Stimulated activated effector memory CD8-positive, alpha-beta T cell treated with anti-CD3 and anti-CD28 coated beads, Interleukin-12 subunit alpha, Interleukin-12 subunit beta, amount 100 ng/mL, for 72 hours (primary cell): Measurements from ENCODE around the gene MTERF2.
A peak's percentile ranks its signal among the peaks of the same experiment; 100 is the strongest.
"Not testable (repeated sequence)": the region's sequence is repeated elsewhere in the genome, so short reads cannot be mapped to it uniquely, and the experiment has no call there.

ENCODE experiments used
- ATAC-seq: fragments of 150-1000 bp; cut with Tn5 transposase; 2 replicates; pipeline ENCODE4 v1.10.0; 2021
- DNase-seq, 2 donors: peaks; one replicate each; pipeline ENCODE4 v3.0.0; 2021 to 2022; ENCODE audit warnings: low spot score in 2 of 2
- H3K27ac Mint-ChIP-seq: one replicate; pipeline ENCODE4 v1.8.0; 2022; ENCODE audit warnings: mild to moderate bottlenecking, mixed read lengths
- H3K36me3 Mint-ChIP-seq: one replicate; pipeline ENCODE4 v1.8.0; 2022; ENCODE audit warnings: mild to moderate bottlenecking, mixed read lengths
- H3K4me1 Mint-ChIP-seq: one replicate; pipeline ENCODE4 v1.8.0; 2022; ENCODE audit warnings: mixed read lengths
- H3K4me3 Mint-ChIP-seq: one replicate; pipeline ENCODE4 v1.8.0; 2022; ENCODE audit warnings: mild to moderate bottlenecking, mixed read lengths
- H3K9me3 Mint-ChIP-seq: one replicate; pipeline ENCODE4 v1.8.0; 2022; ENCODE audit warnings: mixed read lengths

MTERF2 gene

GRCh38 chr12:107011519-107011918 lies 24.6 kb upstream of the MTERF2 start:
- H3K4me1 Mint-ChIP-seq, result peaks cover 11% of the 10 kb centered on the region
- no peak for DNase-seq
- no peaks in the 10 kb centered on the region for H3K9me3 Mint-ChIP-seq
- no peak overlapping the region for H3K27ac Mint-ChIP-seq
- no peak for ATAC-seq
- no peaks in the 10 kb centered on the region for H3K36me3 Mint-ChIP-seq
- H3K4me3 Mint-ChIP-seq, result no peak overlapping the region

- Mint-ChIP-seq H3K4me3 (no peak overlapping the region), H3K36me3 (no peaks in the 10 kb centered on the region), H3K4me1 (peaks cover 11% of the 10 kb centered on the region), H3K9me3 (no peaks in the 10 kb centered on the region), H3K27ac (no peak overlapping the region)
- DNase-seq, result no peak
- ATAC-seq, result no peak
These were observed 20.5 kb upstream of the MTERF2 start for GRCh38 chr12:107007411-107007810.

- H3K27ac Mint-ChIP-seq, ATAC-seq, DNase-seq: not testable (repeated sequence)
These were observed 15.7 kb upstream of the MTERF2 start for GRCh38 chr12:107002665-107003064.

GRCh38 chr12:106999446-106999845 lies 12.5 kb upstream of the MTERF2 start:
- H3K36me3 Mint-ChIP-seq, result peaks cover 58% of the 10 kb centered on the region
- H3K27ac Mint-ChIP-seq, result no peak overlapping the region
- H3K9me3 Mint-ChIP-seq, result no peaks in the 10 kb centered on the region
- ATAC-seq (no peak), DNase-seq (no peak)
- H3K4me3 Mint-ChIP-seq, result no peak overlapping the region
- no peaks in the 10 kb centered on the region for H3K4me1 Mint-ChIP-seq

More at GRCh38 chr12:107002665-107003064, 15.7 kb upstream of the MTERF2 start:
- not testable (repeated sequence) for H3K4me3 Mint-ChIP-seq, H3K4me1 Mint-ChIP-seq, H3K9me3 Mint-ChIP-seq
- H3K36me3 Mint-ChIP-seq, result peaks cover 37% of the 10 kb centered on the region

DNA sequence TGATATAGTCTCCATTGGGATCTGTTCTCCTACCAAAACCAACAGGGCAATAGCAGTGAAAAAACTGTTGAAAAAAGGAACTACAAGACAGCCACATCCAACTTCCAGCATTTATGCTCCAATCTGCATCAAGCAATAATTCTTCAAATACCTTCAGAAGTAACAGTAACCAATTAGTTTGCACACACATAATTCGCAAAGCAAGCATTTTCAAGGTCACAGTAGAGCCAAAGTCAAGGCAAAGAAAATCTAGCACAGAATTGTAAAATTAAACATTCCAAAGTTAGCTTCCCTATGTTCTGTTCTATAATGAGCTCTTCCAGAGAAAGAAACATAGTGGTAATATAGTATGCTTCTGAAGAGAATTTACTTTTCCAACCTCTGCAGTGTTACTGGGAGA lies 11.0 kb upstream of the MTERF2 start:
- peaks cover 58% of the 10 kb centered on the region for H3K36me3 Mint-ChIP-seq

GRCh38 chr12:106996102-106996501 lies 9.2 kb upstream of the MTERF2 start:
- ATAC-seq, H3K4me3 Mint-ChIP-seq, H3K4me1 Mint-ChIP-seq, DNase-seq, H3K9me3 Mint-ChIP-seq, H3K27ac Mint-ChIP-seq: not testable (repeated sequence)
- H3K36me3 Mint-ChIP-seq, result peaks cover 55% of the 10 kb centered on the region

More for the DNA sequence above, 11.0 kb upstream of the MTERF2 start:
- H3K4me3 Mint-ChIP-seq, result no peak overlapping the region
- H3K4me1 Mint-ChIP-seq, result no peaks in the 10 kb centered on the region
- no peak overlapping the region for H3K27ac Mint-ChIP-seq
- no peak for DNase-seq
- no peak for ATAC-seq
- H3K9me3 Mint-ChIP-seq, result no peaks in the 10 kb centered on the region

GRCh38 chr12:106994579-106995220 lies 7.8 kb upstream of the MTERF2 start:
- Mint-ChIP-seq H3K4me3 (no peak overlapping the region), H3K4me1 (no peaks in the 10 kb centered on the region), H3K9me3 (no peaks in the 10 kb centered on the region), H3K27ac (no peak overlapping the region), H3K36me3 (peaks cover 41% of the 10 kb centered on the region)
- ATAC-seq, result no peak
- no peak for DNase-seq

DNA sequence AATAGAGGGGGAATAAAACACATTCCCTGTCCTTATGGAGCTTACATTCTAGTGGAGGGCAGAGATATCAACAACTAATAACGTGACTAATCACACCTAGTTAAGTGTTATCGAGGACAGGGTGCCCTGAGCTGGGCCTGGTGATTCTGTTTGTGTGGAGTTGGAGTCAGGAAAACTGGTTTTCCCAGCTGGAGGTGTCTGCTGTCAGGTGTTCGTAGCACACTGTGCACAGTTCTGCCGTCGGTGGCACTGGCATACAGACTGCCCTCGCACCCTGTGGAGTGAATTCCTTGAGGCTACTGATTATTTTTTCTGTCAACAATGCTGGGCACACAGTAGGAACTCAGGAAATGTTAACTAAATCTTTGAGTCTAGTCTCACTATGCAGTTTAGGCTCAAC lies 900 bp upstream of the MTERF2 start:
- ATAC-seq (no peak), DNase-seq (no peak)
- peak overlapping the region; percentile 96 for H3K4me3 Mint-ChIP-seq
- peaks cover 24% of the 10 kb centered on the region for H3K36me3 Mint-ChIP-seq
- peaks cover 46% of the 10 kb centered on the region for H3K4me1 Mint-ChIP-seq
- no peaks in the 10 kb centered on the region for H3K9me3 Mint-ChIP-seq
- H3K27ac Mint-ChIP-seq, result no peak overlapping the region

DNA sequence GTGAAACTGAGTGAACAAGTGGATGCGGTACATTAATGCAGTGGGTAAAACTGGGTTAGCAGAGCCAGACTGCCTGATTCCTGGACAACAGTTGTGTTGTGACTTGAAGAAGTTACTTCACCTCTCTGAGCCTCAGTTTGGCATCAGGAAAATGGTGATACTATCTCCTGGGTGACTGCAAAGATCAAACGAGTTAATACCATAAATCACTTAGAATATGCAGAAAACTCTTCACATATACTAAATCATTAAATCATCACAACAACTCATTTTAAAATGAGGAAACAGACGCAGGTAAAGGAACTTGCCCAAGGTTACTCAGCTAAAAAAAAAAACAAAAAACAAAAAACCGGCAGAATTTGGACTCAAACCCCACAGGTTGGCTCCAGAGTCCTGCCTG lies 811 bp downstream of the MTERF2 start:
- Mint-ChIP-seq H3K36me3 (peaks cover 24% of the 10 kb centered on the region), H3K4me1 (peaks cover 51% of the 10 kb centered on the region), H3K4me3 (peak overlapping the region; percentile 96), H3K27ac (peak overlapping the region; percentile 95), H3K9me3 (no peaks in the 10 kb centered on the region)
- no peak for ATAC-seq
- no peak for DNase-seq

DNA sequence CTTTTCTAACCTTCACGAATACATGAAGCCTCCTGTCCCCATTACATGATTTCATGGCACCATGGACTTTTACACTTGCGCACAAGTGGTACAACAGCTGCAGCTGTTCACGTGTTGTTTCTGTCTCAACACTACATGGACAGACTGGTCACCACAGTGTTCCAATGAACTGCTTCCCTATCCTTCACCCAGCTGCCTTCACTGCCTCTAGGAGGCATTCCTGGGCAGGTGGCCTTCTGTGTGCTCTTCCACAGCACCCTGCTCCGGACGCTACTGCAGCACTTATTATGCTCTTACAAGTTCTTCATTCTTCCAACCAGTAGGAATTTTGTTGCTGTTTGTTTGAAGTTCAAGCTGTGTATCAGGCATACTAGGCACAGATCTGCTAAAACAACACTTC lies 1.5 kb downstream of the MTERF2 start:
- Mint-ChIP-seq H3K27ac (peak overlapping the region; percentile 9), H3K4me3 (peak overlapping the region; percentile 96), H3K9me3 (no peaks in the 10 kb centered on the region), H3K36me3 (peaks cover 24% of the 10 kb centered on the region), H3K4me1 (peaks cover 51% of the 10 kb centered on the region)
- DNase-seq, result no peak
- no peak for ATAC-seq

DNA sequence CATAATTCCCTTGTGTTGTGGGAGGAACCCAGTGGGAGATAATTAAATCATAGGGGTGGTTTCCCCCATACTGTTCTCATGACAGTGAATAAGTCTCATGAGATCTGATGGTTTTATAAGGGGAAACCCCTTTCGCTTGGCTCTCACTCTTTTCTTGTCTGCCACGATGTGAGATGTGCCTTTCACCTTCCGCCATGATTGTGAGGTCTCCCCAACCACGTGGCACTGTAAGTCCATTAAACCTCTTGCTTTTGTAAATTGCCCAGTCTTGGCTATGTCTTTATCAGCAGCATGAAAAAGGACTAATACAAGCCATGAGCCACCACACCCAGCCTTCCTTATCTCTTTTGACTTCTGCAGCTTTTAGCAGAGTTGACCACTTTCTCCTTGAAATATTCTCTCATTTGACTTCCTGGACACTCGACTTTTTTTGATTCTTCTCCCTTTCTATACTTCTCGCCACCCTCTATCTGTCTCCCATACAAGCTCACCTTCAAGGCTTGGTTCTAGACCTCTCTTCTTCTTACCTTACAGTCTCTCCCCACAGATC lies 2.3 kb downstream of the MTERF2 start:
- Mint-ChIP-seq H3K4me1 (peaks cover 51% of the 10 kb centered on the region), H3K36me3 (peaks cover 24% of the 10 kb centered on the region), H3K4me3 (no peak overlapping the region), H3K9me3 (no peaks in the 10 kb centered on the region), H3K27ac (peak overlapping the region; percentile 63)
- DNase-seq (no peak), ATAC-seq (no peak)

- peaks cover 30% of the 10 kb centered on the region for H3K36me3 Mint-ChIP-seq
- H3K4me3 Mint-ChIP-seq, result no peak overlapping the region
- peaks cover 45% of the 10 kb centered on the region for H3K4me1 Mint-ChIP-seq
- peak; percentile 27 for ATAC-seq
- no peak for DNase-seq
- no peaks in the 10 kb centered on the region for H3K9me3 Mint-ChIP-seq
- no peak overlapping the region for H3K27ac Mint-ChIP-seq
These were observed 4.7 kb downstream of the MTERF2 start for GRCh38 chr12:106982229-106982628.

- DNase-seq (no peak), ATAC-seq (no peak)
- H3K4me3 Mint-ChIP-seq, result no peak overlapping the region
- H3K36me3 Mint-ChIP-seq, result peaks cover 25% of the 10 kb centered on the region
- no peak overlapping the region for H3K27ac Mint-ChIP-seq
- H3K4me1 Mint-ChIP-seq, result peaks cover 41% of the 10 kb centered on the region
- no peaks in the 10 kb centered on the region for H3K9me3 Mint-ChIP-seq
These were observed 5.2 kb downstream of the MTERF2 start for GRCh38 chr12:106981788-106982187.

GRCh38 chr12:106980944-106981343 lies 6.0 kb downstream of the MTERF2 start:
- H3K9me3 Mint-ChIP-seq, result no peaks in the 10 kb centered on the region
- H3K36me3 Mint-ChIP-seq, result peaks cover 19% of the 10 kb centered on the region
- peak overlapping the region; percentile 15 for H3K27ac Mint-ChIP-seq
- DNase-seq (no peak), ATAC-seq (no peak)
- no peak overlapping the region for H3K4me3 Mint-ChIP-seq
- peaks cover 37% of the 10 kb centered on the region for H3K4me1 Mint-ChIP-seq

GRCh38 chr12:106978035-106978800 lies 8.7 kb downstream of the MTERF2 start:
- H3K4me3 Mint-ChIP-seq, result no peak overlapping the region
- no peaks in the 10 kb centered on the region for H3K9me3 Mint-ChIP-seq
- ATAC-seq, result no peak
- H3K27ac Mint-ChIP-seq, result no peak overlapping the region
- DNase-seq, result no peak
- H3K36me3 Mint-ChIP-seq, result peaks cover 15% of the 10 kb centered on the region
- peaks cover 17% of the 10 kb centered on the region for H3K4me1 Mint-ChIP-seq

DNA sequence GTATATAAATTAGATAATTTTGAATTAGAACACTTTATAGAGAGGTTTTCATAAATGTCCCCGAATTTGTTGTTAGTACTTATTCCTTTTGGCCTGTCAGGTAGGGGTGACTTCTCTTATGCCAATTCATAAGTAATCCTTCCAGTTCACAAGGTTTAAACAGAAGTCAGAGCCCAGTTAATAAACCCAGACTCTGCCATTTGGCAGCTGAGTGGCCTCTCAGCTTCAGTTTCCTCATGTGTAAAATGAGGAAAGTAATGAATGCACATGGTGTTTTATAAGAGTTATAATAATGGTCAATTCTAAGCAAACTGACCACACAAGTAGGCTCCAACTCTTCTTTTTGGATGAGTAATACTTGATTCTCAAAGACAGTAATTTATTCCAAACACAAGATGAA lies 10.3 kb downstream of the MTERF2 start:
- ATAC-seq, result no peak
- H3K4me1 Mint-ChIP-seq, result peaks cover 11% of the 10 kb centered on the region
- no peak overlapping the region for H3K4me3 Mint-ChIP-seq
- peaks cover 29% of the 10 kb centered on the region for H3K36me3 Mint-ChIP-seq
- no peak overlapping the region for H3K27ac Mint-ChIP-seq
- no peak for DNase-seq
- no peaks in the 10 kb centered on the region for H3K9me3 Mint-ChIP-seq
